GM12892 (cell line): Measurements from ENCODE around the gene CMC1.
"Not testable (repeated sequence)": the region's sequence is repeated elsewhere in the genome, so short reads cannot be mapped to it uniquely, and the experiment has no call there.

ENCODE experiments used
- DNase-seq: peaks from one replicate; pipeline ENCODE4 v3.0.0; 2011; ENCODE audit not compliant: insufficient read length
- FAIRE-seq: peaks from 2 replicates; lab custom pipeline; 2011; peaks lifted over from hg19 to GRCh38; lab: Jason Lieb, UNC
- POLR2A ChIP-seq: IDR thresholded peaks from 2 replicates; pipeline ENCODE4 v1.6.1; 2011; ENCODE audit warnings: low read depth, low read length, control low read depth
- POLR2AphosphoS5 ChIP-seq: IDR thresholded peaks from 2 replicates; pipeline ENCODE4 v1.6.1; 2011; ENCODE audit warnings: low read depth, low read length, control low read depth
- TAF1 ChIP-seq: IDR thresholded peaks from 2 replicates; pipeline ENCODE4 v1.6.1; 2011; ENCODE audit warnings: low read depth, mild to moderate bottlenecking, control low read depth, low read length, borderline replicate concordance

Gene CMC1

DNA sequence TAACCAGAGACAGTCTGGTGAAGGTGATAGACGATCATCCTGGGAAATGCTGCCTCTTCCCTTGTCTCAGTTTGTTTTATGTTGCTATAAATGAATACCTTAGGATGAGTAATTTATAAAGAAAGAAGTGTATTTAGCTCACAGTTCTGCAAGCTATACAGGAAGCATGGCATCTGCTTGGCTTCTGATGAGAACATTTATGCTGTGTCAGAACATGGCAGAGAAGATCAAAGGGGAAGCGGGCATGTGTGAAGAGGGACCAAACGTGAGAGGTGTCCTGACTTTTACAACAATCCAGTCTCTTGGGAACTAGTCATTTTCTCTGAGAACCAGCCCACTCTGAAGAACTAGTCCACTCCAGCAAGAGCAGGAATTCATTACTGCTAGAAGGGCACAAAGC is 9.6 kb downstream of the CMC1 start:
- TF ChIP-seq TAF1: no peak
- TF ChIP-seq POLR2A: no peak
- TF ChIP-seq POLR2AphosphoS5: no peak
- FAIRE-seq: no peak
- no peak for DNase-seq

DNA sequence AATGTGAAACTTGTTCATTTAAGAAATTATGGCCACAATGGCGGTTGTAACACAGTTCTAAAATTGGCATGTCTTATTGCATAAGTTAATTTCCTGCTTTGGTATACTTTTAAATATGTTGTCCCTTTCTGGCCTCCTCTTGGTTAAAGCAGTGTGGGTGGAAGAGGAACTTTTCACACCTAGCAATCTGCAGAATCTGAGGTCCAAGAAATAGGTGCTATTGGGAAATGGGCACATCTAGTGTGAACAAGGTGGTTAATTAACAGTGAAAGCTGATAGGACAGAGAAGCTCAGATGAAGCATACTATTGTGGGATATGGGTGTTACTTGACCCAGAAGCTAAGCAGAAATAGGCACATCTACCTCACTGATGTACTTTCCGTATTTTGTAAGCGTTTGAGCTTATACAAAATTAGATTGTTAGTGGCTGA is 10.6 kb downstream of the CMC1 start:
- FAIRE-seq (no peak), DNase-seq (no peak)
- TF ChIP-seq POLR2A: no peak
- TF ChIP-seq TAF1: no peak
- no peak for TF ChIP-seq POLR2AphosphoS5

DNA sequence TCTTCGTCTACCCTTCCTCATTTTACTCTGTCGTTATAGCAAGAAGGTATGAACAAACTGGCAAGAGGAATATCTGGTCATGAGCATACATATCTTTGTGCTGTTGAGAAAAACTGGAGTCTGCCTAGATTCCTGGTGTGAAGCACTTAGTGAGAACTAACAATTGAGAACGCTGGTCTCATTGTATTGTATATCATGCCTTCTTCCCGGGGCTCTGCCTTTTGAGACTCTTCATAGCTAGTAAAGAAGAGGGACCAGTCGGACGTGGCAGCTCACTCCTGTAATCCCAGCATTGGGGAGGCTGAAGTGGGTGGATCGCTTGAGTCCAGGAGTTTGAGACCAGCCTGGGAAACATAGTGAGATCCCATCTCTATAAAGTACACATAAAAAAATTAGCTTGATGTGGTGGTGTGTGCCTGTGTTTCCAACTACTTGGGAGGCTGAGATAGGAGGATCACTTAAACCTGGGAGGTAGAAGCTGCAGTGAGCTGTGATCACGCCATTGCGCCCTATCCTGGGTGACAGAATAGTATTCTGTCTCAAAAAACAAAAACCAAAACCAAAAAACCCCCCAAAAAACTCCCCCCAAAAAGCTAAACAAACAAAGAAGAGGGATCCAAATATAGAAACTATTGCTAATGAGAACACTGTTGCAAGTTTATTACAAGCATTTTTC is 11.8 kb downstream of the CMC1 start:
- no peak for DNase-seq
- no peak for FAIRE-seq
- TF ChIP-seq TAF1 (no peak), POLR2AphosphoS5 (no peak), POLR2A (no peak)

DNA sequence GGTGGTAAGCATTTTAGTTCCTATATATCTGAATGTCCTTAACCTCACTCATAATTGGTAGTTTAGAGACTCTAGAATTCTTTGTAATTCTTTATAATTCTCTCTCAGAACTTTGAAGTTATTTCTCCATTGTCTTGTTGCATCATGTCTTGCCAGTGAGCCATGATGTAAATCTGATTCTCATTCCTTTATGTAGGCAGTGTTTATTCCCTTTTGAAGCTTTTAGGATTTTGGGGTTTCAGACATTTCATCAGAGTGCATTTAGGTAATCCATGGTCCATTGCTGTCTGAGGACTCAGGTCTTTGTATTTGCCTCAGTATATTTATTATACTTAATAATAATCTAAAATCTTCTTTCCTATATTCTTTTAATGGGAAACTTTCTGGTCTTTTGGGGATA is 20.6 kb downstream of the CMC1 start:
- TF ChIP-seq POLR2AphosphoS5: no peak
- TF ChIP-seq TAF1: no peak
- no peak for TF ChIP-seq POLR2A
- FAIRE-seq (no peak), DNase-seq (no peak)

DNA sequence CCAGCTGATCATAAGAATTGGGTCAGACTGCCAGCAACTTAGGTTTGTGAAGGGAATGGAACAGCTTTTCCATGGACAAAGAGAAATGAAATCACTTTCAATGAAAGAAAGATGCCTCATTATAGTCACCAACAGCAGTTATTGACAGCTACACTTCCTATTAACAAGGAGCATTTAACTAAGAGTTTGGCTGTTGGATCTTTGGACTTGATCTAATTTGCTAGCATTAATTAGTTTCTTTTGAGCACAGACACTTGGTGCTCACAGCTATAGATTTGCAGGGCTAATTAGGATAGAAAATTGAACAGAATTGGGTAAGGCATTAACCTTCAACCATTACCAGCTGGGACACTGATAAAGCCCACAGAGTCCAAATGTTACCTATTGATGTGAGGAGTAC is 24.2 kb downstream of the CMC1 start:
- FAIRE-seq (no peak), DNase-seq (no peak)
- TF ChIP-seq TAF1 (no peak), POLR2AphosphoS5 (no peak), POLR2A (no peak)

DNA sequence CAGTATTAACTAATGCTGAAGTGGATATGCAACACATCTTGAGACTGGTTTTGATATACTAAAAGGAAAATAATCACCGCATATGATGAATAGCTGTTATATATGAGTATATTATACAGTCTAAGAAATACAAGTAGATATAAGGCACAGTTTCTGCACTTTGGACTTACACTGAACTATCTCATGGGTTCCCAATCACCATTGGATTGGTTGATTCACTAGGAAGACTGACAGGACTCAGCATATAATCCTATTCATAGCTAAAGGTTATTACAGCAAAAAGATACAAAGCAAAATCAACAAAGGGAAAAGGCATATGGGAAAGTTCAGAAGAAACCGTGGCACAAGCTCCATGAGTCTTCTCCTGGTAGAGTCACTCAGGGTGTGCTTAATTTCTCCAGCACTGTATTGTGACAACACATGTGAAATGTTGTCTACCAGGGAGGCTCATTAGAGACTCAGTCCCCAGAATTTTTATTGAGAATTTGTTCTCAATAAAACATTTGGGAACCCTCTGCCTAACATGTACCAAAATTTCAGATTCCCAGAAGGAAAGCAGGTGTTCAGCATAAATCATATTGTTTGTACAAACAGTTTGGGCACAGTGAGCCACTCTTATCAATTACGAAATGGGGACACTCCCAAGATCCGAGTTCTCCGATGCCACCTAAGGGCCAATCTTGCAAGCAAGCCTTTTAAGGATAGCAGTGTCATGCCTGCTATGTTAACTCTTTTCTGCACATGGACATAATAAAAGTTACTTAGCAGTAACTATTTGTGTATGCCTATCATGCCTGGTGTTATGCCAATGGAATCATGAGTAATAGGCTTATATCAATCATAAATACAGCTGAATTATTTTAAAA is 26.8 kb downstream of the CMC1 start:
- TF ChIP-seq TAF1 (no peak), POLR2A (no peak), POLR2AphosphoS5 (no peak)
- no peak for DNase-seq
- no peak for FAIRE-seq

DNA sequence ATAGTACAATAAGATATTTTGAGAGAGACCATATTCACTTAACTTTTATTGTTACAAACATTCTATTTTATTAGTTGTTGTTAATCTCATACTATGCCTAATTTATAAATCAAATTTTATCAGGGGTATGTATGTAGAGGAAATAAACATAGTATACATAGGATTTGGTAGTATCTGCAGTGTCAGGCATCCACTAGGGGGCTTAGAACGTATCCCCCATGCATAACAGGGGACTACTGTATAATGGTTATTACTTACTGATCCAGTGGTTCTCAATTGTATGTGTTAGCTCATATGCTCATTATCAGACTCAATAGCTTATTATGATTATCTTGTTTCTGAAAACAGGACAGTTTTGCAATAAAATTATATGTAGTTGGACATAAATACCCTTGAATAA is 27.6 kb downstream of the CMC1 start:
- TF ChIP-seq POLR2AphosphoS5: no peak
- no peak for TF ChIP-seq POLR2A
- TF ChIP-seq TAF1: no peak
- no peak for FAIRE-seq
- no peak for DNase-seq

DNA sequence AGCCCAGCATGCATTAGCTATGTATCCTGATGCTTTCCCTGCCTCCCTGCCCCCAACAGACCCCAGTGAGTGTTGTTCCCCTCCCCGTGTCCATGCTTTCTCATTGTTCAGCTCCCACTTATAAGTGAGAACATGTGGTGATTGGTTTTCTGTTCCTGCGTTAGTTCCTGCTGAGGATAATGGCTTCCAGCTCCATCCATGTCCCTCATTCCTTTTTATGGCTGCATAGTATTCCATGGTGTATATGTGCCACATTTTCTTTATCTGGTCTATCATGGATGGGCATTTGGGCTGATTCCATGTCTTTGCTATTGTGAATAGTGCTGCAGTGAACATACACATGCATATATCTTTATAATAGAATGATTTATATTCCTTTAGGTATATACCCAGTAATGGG is 28.5 kb downstream of the CMC1 start:
- FAIRE-seq, DNase-seq: not testable (repeated sequence)

DNA sequence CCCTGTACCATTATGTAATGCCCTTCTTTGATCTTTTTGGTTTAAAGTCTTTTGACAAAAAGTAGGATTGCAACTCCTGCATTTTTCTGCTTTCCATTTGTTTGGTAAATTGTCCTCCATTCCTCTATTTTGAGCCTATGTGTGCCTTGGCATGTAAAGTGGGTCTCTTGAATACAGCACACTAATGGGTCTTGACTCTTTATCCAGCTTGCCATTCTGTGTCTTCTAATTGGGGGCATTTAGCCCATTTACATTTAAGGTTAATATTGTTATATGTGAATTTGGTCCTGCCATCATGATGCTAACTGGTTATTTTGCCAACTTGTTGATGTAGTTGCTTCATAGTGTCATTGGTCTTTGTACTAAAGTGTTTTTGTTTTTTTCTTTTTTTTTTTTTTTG is 32.4 kb downstream of the CMC1 start:
- FAIRE-seq (no peak), DNase-seq (no peak)
- TF ChIP-seq POLR2AphosphoS5 (no peak), TAF1 (no peak), POLR2A (no peak)

DNA sequence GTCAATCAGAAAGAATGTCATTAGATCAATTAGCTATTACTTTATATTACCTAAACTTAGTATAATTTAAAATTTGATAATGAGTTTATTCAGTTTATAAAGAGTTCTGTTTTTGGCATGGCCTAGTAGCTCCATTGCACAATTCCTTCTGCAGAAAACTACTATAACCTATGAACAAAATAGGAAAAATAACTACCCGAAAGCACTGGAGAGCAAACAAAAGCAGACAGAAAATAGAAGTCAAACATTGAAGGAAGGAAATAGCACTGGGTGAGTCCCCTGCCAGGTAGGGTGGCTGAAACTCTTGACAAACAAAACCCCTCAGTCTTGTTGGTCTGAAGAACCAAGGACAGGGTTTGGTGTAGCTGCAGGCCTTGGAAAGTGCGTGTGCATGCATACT is 37.5 kb downstream of the CMC1 start:
- DNase-seq (no peak), FAIRE-seq (no peak)
- TF ChIP-seq POLR2AphosphoS5: no peak
- TF ChIP-seq POLR2A: no peak
- TF ChIP-seq TAF1: no peak

DNA sequence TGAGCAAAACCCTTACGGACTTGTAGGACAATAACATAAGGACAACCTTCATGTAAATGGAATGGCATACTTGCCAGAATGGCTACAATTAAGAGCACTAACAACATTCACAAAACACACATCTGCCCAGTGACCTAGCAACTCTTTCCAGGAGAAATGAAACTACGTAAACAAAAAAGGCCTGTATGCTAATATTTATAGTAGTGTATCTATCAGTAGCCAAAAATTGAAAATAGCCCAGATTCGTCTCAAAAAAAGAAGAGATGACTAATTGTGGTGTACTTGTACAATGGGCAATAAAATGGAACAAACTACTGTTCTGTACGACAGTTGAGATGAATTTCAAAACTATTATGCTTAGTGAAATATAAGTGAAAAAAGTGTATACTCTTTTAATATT is 38.4 kb downstream of the CMC1 start:
- DNase-seq: no peak
- no peak for TF ChIP-seq TAF1
- no peak for FAIRE-seq

DNA sequence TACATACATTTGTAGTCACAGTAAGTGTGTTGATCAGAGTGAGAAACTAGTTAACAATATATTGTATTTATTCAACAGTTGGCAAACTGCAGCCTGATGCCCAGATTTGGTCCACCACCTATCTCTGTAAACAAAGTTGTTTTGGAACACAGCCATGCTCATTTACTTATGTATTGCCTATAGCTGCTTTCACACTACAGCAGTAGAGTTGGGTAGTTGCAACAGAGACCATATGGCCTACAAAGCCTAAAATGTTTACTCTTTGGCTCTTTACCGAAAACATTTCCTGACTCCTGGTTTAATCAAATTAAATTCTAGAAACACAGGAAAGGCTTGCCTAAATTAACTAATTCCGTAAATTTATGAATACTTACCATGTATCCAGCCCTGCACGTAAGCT is 39.4 kb downstream of the CMC1 start:
- FAIRE-seq: no peak
- TF ChIP-seq TAF1 (no peak), POLR2A (no peak), POLR2AphosphoS5 (no peak)
- no peak for DNase-seq
